Measurements from ENCODE around the gene DDX39B. TPM values are rescaled to one million over a fixed set of nuclear protein-coding genes. Genes with fewer than 3 reads are reported as not detected.

DDX39B gene
- total and polyA plus RNA-seq, 10 donors, result 291 to 768 (median 381) TPM

GRCh38 chr6:31480574-31480973 is 61.2 kb downstream of the DDX39B start:
- no peaks in the 10 kb centered on the region for H3K27me3 ChIP-seq (replicated peaks in 1 of 7)
- no peak for TF ChIP-seq POLR2A (IDR thresholded peaks at IDR 0.05)
- WGBS, 5 donors, result 83 to 91% (median 87%) methylated on average over 11 of the region's 11 CpGs
- no peak for DNase-seq
- H3K9me3 ChIP-seq, result no peaks in the 10 kb centered on the region
- H3K4me1 ChIP-seq, result peaks cover 0 to 32% (median 10%) of the 10 kb centered on the region in 6 donors
- intact Hi-C loops (cut with DNase I; ENCODE audit: low total_unique reads), result no loop called here
- no peak overlapping the region for H3K4me3 ChIP-seq
- H3K27ac ChIP-seq, result no peak overlapping the region
- H3K36me3 ChIP-seq, result no peaks in the 10 kb centered on the region

Small RNAs within 50 kb of the gene (small RNA-seq; reads per million reads assigned to genes)
- gene AL663061.1 (0 reads per million in 4 donors), gene RF00019 (0 reads per million in 4 donors), gene SNORD117 (202 to 402 (median 277) reads per million in 4 donors), gene SNORD84 (0 reads per million in 4 donors)

Other genes with a start within 250 kb of the DDX39B start
- gene HLA-B, start 184.8 kb downstream of the DDX39B start, total RNA-seq, result 1,000 to 10,000 TPM; 3,415 to 5,675 (median 4,969) TPM
- gene HLA-B, start 184.8 kb downstream of the DDX39B start, polyA plus RNA-seq, result 1,000 to 10,000 TPM; 2,503 to 3,140 (median 2,736) TPM
- 10 to 100 TPM; 14.6 to 19.7 (median 15.2) TPM for gene MICA, start 138.4 kb downstream of the DDX39B start, total RNA-seq
- gene MICA, start 138.4 kb downstream of the DDX39B start, polyA plus RNA-seq, result 10 to 100 TPM in 2 of 3 donors, 1 to 10 TPM in 1; 7.8 to 27.4 (median 17.0) TPM
- 10 to 100 TPM; 13.8 to 21.4 (median 15.0) TPM for gene MICB, start 43.9 kb downstream of the DDX39B start, total RNA-seq
- 1 to 10 TPM; 6.9 to 8.3 (median 6.9) TPM for gene MICB, start 43.9 kb downstream of the DDX39B start, polyA plus RNA-seq
- gene MCCD1, start 13.0 kb downstream of the DDX39B start, total RNA-seq, result not detected
- not detected for gene MCCD1, start 13.0 kb downstream of the DDX39B start, polyA plus RNA-seq
- gene ATP6V1G2, start 4.6 kb upstream of the DDX39B start, total RNA-seq, result 1 to 10 TPM; 2.0 to 3.7 (median 2.7) TPM
- gene ATP6V1G2, start 4.6 kb upstream of the DDX39B start, polyA plus RNA-seq, result 1 to 10 TPM; 1.9 to 2.7 (median 2.2) TPM
- gene NFKBIL1, start 5.6 kb upstream of the DDX39B start, total RNA-seq, result 10 to 100 TPM; 11.0 to 36.3 (median 19.4) TPM
- 10 to 100 TPM; 16.9 to 24.2 (median 19.3) TPM for gene NFKBIL1, start 5.6 kb upstream of the DDX39B start, polyA plus RNA-seq
- 10 to 100 TPM in 1 of 7 donors, 1 to 10 TPM in 6; 2.4 to 14.4 (median 5.1) TPM for gene LTA, start 30.3 kb upstream of the DDX39B start, total RNA-seq
- gene LTA, start 30.3 kb upstream of the DDX39B start, polyA plus RNA-seq, result 1 to 10 TPM; 6.8 to 9.2 (median 7.3) TPM
- gene TNF, start 33.6 kb upstream of the DDX39B start, total RNA-seq, result 10 to 100 TPM in 5 of 7 donors, 1 to 10 TPM in 2; 6.5 to 18.3 (median 11.6) TPM
- 10 to 100 TPM in 2 of 3 donors, 1 to 10 TPM in 1; 5.5 to 17.3 (median 13.3) TPM for gene TNF, start 33.6 kb upstream of the DDX39B start, polyA plus RNA-seq
- gene LTB, start 40.4 kb upstream of the DDX39B start, total RNA-seq, result 100 to 1,000 TPM in 6 of 7 donors, 10 to 100 TPM in 1; 83.0 to 403 (median 162) TPM
- gene LTB, start 40.4 kb upstream of the DDX39B start, polyA plus RNA-seq, result 1,000 to 10,000 TPM in 1 of 3 donors, 100 to 1,000 TPM in 2; 804 to 1,256 (median 838) TPM
- 100 to 1,000 TPM; 139 to 268 (median 217) TPM for gene LST1, start 44.3 kb upstream of the DDX39B start, total RNA-seq
- gene LST1, start 44.3 kb upstream of the DDX39B start, polyA plus RNA-seq, result 100 to 1,000 TPM; 128 to 214 (median 203) TPM
- gene NCR3, start 51.0 kb upstream of the DDX39B start, total RNA-seq, result 10 to 100 TPM in 6 of 7 donors, 1 to 10 TPM in 1; 7.8 to 28.1 (median 12.1) TPM
- 10 to 100 TPM; 15.9 to 30.3 (median 25.3) TPM for gene NCR3, start 51.0 kb upstream of the DDX39B start, polyA plus RNA-seq
- 100 to 1,000 TPM; 258 to 479 (median 310) TPM for gene AIF1, start 73.2 kb upstream of the DDX39B start, total RNA-seq
- 100 to 1,000 TPM; 258 to 416 (median 312) TPM for gene AIF1, start 73.2 kb upstream of the DDX39B start, polyA plus RNA-seq
- gene PRRC2A, start 78.7 kb upstream of the DDX39B start, total RNA-seq, result 100 to 1,000 TPM; 119 to 198 (median 176) TPM
- 100 to 1,000 TPM in 2 of 3 donors, 10 to 100 TPM in 1; 84.1 to 151 (median 146) TPM for gene PRRC2A, start 78.7 kb upstream of the DDX39B start, polyA plus RNA-seq
- 100 to 1,000 TPM; 211 to 328 (median 260) TPM for gene BAG6, start 110.7 kb upstream of the DDX39B start, total RNA-seq
- gene BAG6, start 110.7 kb upstream of the DDX39B start, polyA plus RNA-seq, result 100 to 1,000 TPM; 195 to 311 (median 310) TPM
- 1 to 10 TPM in 6 of 7 donors, under 1 TPM in 1; 0.66 to 3.9 (median 2.5) TPM for gene APOM, start 113.9 kb upstream of the DDX39B start, total RNA-seq
- 1 to 10 TPM; 4.7 to 9.7 (median 7.5) TPM for gene APOM, start 113.9 kb upstream of the DDX39B start, polyA plus RNA-seq
- gene C6orf47, start 118.8 kb upstream of the DDX39B start, total RNA-seq, result 10 to 100 TPM; 24.1 to 37.4 (median 28.6) TPM
- 10 to 100 TPM; 12.2 to 22.6 (median 13.4) TPM for gene C6orf47, start 118.8 kb upstream of the DDX39B start, polyA plus RNA-seq
- 10 to 100 TPM; 12.7 to 21.3 (median 17.4) TPM for gene GPANK1, start 123.0 kb upstream of the DDX39B start, total RNA-seq
- 10 to 100 TPM; 12.4 to 19.2 (median 14.8) TPM for gene GPANK1, start 123.0 kb upstream of the DDX39B start, polyA plus RNA-seq
- 100 to 1,000 TPM; 122 to 294 (median 150) TPM for gene CSNK2B, start 124.1 kb upstream of the DDX39B start, total RNA-seq
- gene CSNK2B, start 124.1 kb upstream of the DDX39B start, polyA plus RNA-seq, result 100 to 1,000 TPM; 132 to 163 (median 139) TPM
- 10 to 100 TPM; 11.0 to 25.3 (median 16.3) TPM for gene LY6G5B, start 128.0 kb upstream of the DDX39B start, total RNA-seq
- gene LY6G5B, start 128.0 kb upstream of the DDX39B start, polyA plus RNA-seq, result 1 to 10 TPM; 3.0 to 5.8 (median 3.7) TPM
- 1 to 10 TPM; 3.3 to 7.9 (median 5.8) TPM for gene LY6G5C, start 139.1 kb upstream of the DDX39B start, total RNA-seq
- gene LY6G5C, start 139.1 kb upstream of the DDX39B start, polyA plus RNA-seq, result 1 to 10 TPM; 3.3 to 4.3 (median 3.5) TPM
- gene ABHD16A, start 161.3 kb upstream of the DDX39B start, total RNA-seq, result 10 to 100 TPM; 55.8 to 80.7 (median 71.1) TPM
- gene ABHD16A, start 161.3 kb upstream of the DDX39B start, polyA plus RNA-seq, result 10 to 100 TPM; 30.2 to 42.3 (median 34.4) TPM
- 1 to 10 TPM; 1.6 to 4.9 (median 2.2) TPM for gene LY6G6F, start 164.9 kb upstream of the DDX39B start, total RNA-seq
- under 1 TPM; 0.11 to 0.68 (median 0.35) TPM for gene LY6G6F, start 164.9 kb upstream of the DDX39B start, polyA plus RNA-seq
- not detected for gene LY6G6D, start 173.3 kb upstream of the DDX39B start, total RNA-seq
- not detected for gene LY6G6D, start 173.3 kb upstream of the DDX39B start, polyA plus RNA-seq
- under 1 TPM in 2 of 7 donors, not detected in 5; 0.49 to 0.77 TPM for gene LY6G6C, start 179.7 kb upstream of the DDX39B start, total RNA-seq
- not detected for gene LY6G6C, start 179.7 kb upstream of the DDX39B start, polyA plus RNA-seq
- gene MPIG6B, start 181.4 kb upstream of the DDX39B start, total RNA-seq, result 10 to 100 TPM in 4 of 7 donors, 1 to 10 TPM in 3; 7.9 to 15.1 (median 10.6) TPM
- under 1 TPM; 0.46 to 0.61 (median 0.48) TPM for gene MPIG6B, start 181.4 kb upstream of the DDX39B start, polyA plus RNA-seq
- 100 to 1,000 TPM in 1 of 7 donors, 10 to 100 TPM in 6; 63.0 to 116 (median 72.3) TPM for gene DDAH2, start 187.3 kb upstream of the DDX39B start, total RNA-seq
- gene DDAH2, start 187.3 kb upstream of the DDX39B start, polyA plus RNA-seq, result 10 to 100 TPM; 67.1 to 84.7 (median 81.0) TPM
- 100 to 1,000 TPM; 296 to 392 (median 326) TPM for gene CLIC1, start 194.5 kb upstream of the DDX39B start, total RNA-seq
- gene CLIC1, start 194.5 kb upstream of the DDX39B start, polyA plus RNA-seq, result 100 to 1,000 TPM; 321 to 447 (median 388) TPM
- gene MSH5, start 198.0 kb upstream of the DDX39B start, total RNA-seq, result 10 to 100 TPM; 20.2 to 35.2 (median 27.6) TPM
- 10 to 100 TPM; 11.2 to 26.7 (median 23.1) TPM for gene MSH5, start 198.0 kb upstream of the DDX39B start, polyA plus RNA-seq
- gene SAPCD1, start 220.7 kb upstream of the DDX39B start, total RNA-seq, result 10 to 100 TPM in 1 of 7 donors, 1 to 10 TPM in 5, not detected in 1; 3.6 to 11.8 (median 5.3) TPM
- gene SAPCD1, start 220.7 kb upstream of the DDX39B start, polyA plus RNA-seq, result 10 to 100 TPM in 1 of 3 donors, 1 to 10 TPM in 2; 7.5 to 14.2 (median 8.3) TPM
- gene VWA7, start 235.3 kb upstream of the DDX39B start, total RNA-seq, result 1 to 10 TPM in 4 of 7 donors, under 1 TPM in 2, not detected in 1; 0.68 to 2.6 (median 1.3) TPM
- 1 to 10 TPM in 1 of 3 donors, under 1 TPM in 2; 0.09 to 1.2 (median 0.11) TPM for gene VWA7, start 235.3 kb upstream of the DDX39B start, polyA plus RNA-seq

Measured in spleen (tissue), 11 donors.